Left lung (tissue), 10 donors: ENCODE results near the gene MTHFR. TPM values are rescaled to one million over a fixed set of nuclear protein-coding genes. Genes with fewer than 3 reads are reported as not detected.

Experiments
- ATAC-seq: fragments of 200-7000 bp; cut with Tn5 transposase; one replicate; pipeline ENCODE4 v1.9.1; 2020; ENCODE audit warnings: moderate library complexity
- DNase-seq, 4 donors: peaks; one replicate each; pipeline ENCODE4 v3.0.0-alpha.2; 2013 to 2020
- H3K27ac ChIP-seq, 2 donors: fragments of 200-600 bp; sonication (generic) in 1 of 2; one replicate each; pipeline versions ENCODE4 v1.5.0 to v1.8.0; 2020 to 2021
- H3K27me3 ChIP-seq, 2 donors: fragments of 200-600 bp; sonication (generic) in 1 of 2; one replicate each; pipeline versions ENCODE4 v1.5.0 to v1.8.0; 2020 to 2021
- H3K36me3 ChIP-seq, 2 donors: fragments of 200-600 bp; sonication (generic) in 1 of 2; one replicate each; pipeline versions ENCODE4 v1.5.0 to v1.8.0; 2020 to 2021
- H3K4me1 ChIP-seq, 2 donors: fragments of 200-600 bp; one replicate each; pipeline ENCODE4 v1.8.0; 2021
- H3K4me3 ChIP-seq, 2 donors: fragments of 200-600 bp; sonication (generic) in 1 of 2; one replicate each; pipeline versions ENCODE4 v1.5.0 to v1.8.0; 2020 to 2021; ENCODE audit warnings: mild to moderate bottlenecking in 1 of 2
- H3K9me3 ChIP-seq, 2 donors: fragments of 200-600 bp; sonication (generic) in 1 of 2; one replicate each; pipeline versions ENCODE4 v1.5.0 to v1.8.0; 2020 to 2021
- CTCF ChIP-seq, 2 donors: fragments of 200-600 bp; sonication (generic) in 1 of 2; IDR thresholded peaks; one replicate each; pipeline versions ENCODE4 v1.5.0 to v1.8.0; 2021; ENCODE audit warnings: antibody characterized with exemption in 2 of 2
- intact Hi-C, 2 donors: fragments of 100-400 bp; cut with DNase I; formaldehyde crosslinking; loops; one replicate each; pipeline versions ENCODE4 v1.11.2 to v1.14.2; 2022
- polyA plus RNA-seq, 6 donors: library from polyadenylated mRNA; unstranded; fragments of 120-200 nt; gene quantifications; one replicate each; pipeline ENCODE4 v1.2.1, GENCODE V29; 2013; ENCODE audit not compliant: insufficient read length in 6 of 6
- total RNA-seq, 2 donors: library from RNA; stranded (reverse); fragmentation: NEBNext Ultra II Directional; extraction: Animal tissue kit (Norgen Biotek cat#: 25700); gene quantifications; one replicate each; pipeline ENCODE4 v1.2.1, GENCODE V29; 2021
- donor health status: DM: no; HTN: yes; CAD: no.
- donor health status: DM: no; HTN: no; CAD: no.

The MTHFR gene
- total and polyA plus RNA-seq, 8 donors, result 16.5 to 44.5 (median 25.5) TPM

GRCh38 chr1:11833497-11833896, 27.7 kb upstream of the MTHFR start:
- no peaks in the 10 kb centered on the region for H3K4me1 ChIP-seq
- H3K27ac ChIP-seq, result no peak overlapping the region
- intact Hi-C loops, result no loop called here
- no peak for ATAC-seq
- no peak for TF ChIP-seq CTCF (IDR thresholded peaks at IDR 0.05)
- no peak for DNase-seq
- H3K9me3 ChIP-seq, result no peaks in the 10 kb centered on the region
- H3K36me3 ChIP-seq, result peaks cover 0 to 98% of the 10 kb centered on the region in 2 donors
- no peak overlapping the region for H3K4me3 ChIP-seq
- H3K27me3 ChIP-seq, result no peaks in the 10 kb centered on the region

- no peak for ATAC-seq
- no peak for TF ChIP-seq CTCF (IDR thresholded peaks at IDR 0.05)
- Histone ChIP-seq H3K36me3 (peaks cover 0 to 98% of the 10 kb centered on the region in 2 donors), H3K27me3 (no peaks in the 10 kb centered on the region), H3K4me3 (no peak overlapping the region), H3K27ac (no peak overlapping the region), H3K9me3 (no peaks in the 10 kb centered on the region), H3K4me1 (no peaks in the 10 kb centered on the region)
- intact Hi-C loops, result no loop called here
- no peak for DNase-seq
These were observed 26.4 kb upstream of the MTHFR start for GRCh38 chr1:11831945-11832725.

- Histone ChIP-seq H3K27me3 (no peaks in the 10 kb centered on the region), H3K4me3 (no peak overlapping the region), H3K36me3 (peaks cover 0 to 98% of the 10 kb centered on the region in 2 donors), H3K27ac (no peak overlapping the region), H3K9me3 (no peaks in the 10 kb centered on the region), H3K4me1 (no peaks in the 10 kb centered on the region)
- no peak for TF ChIP-seq CTCF (IDR thresholded peaks at IDR 0.05)
- ATAC-seq (no peak), DNase-seq (no peak)
- intact Hi-C loops, result no loop called here
These were observed 22.7 kb upstream of the MTHFR start for GRCh38 chr1:11828511-11828910.

- H3K27ac ChIP-seq, result no peak overlapping the region
- TF ChIP-seq CTCF (IDR thresholded peaks at IDR 0.05), result no peak
- no peaks in the 10 kb centered on the region for H3K9me3 ChIP-seq
- DNase-seq (no peak), ATAC-seq (no peak)
- peaks cover 0 to 97% of the 10 kb centered on the region in 2 donors for H3K36me3 ChIP-seq
- intact Hi-C loops, result no loop called here
- no peak overlapping the region for H3K4me3 ChIP-seq
- no peaks in the 10 kb centered on the region for H3K4me1 ChIP-seq
- no peaks in the 10 kb centered on the region for H3K27me3 ChIP-seq
These were observed 21.2 kb upstream of the MTHFR start for GRCh38 chr1:11826946-11827345.

- ATAC-seq, result no peak
- H3K4me1 ChIP-seq, result no peaks in the 10 kb centered on the region
- peaks cover 0 to 99% of the 10 kb centered on the region in 2 donors for H3K36me3 ChIP-seq
- TF ChIP-seq CTCF (IDR thresholded peaks at IDR 0.05), result no peak
- no peak overlapping the region for H3K27ac ChIP-seq
- no peak for DNase-seq
- H3K4me3 ChIP-seq, result no peak overlapping the region
- intact Hi-C loops, result no loop called here
- H3K9me3 ChIP-seq, result no peaks in the 10 kb centered on the region
- H3K27me3 ChIP-seq, result no peaks in the 10 kb centered on the region
These were observed 19.4 kb upstream of the MTHFR start for GRCh38 chr1:11825131-11825530.
